MM.1S (cell line): ENCODE measurements around the gene ZNF628.

Experiments
- DNase-seq: peaks from one replicate; pipeline ENCODE4 v3.0.0-alpha.2; 2015
- H2AFZ ChIP-seq: fragments of 300-600 bp; sonication (generic); 2 replicates; pipeline ENCODE4 v1.6.0; 2016; ENCODE audit warnings: antibody characterized with exemption, low read length
- H3F3A ChIP-seq: fragments of 300-600 bp; sonication (generic); 2 replicates; pipeline ENCODE4 v1.6.1; 2016; ENCODE audit warnings: mild to moderate bottlenecking, antibody characterized with exemption, low read length, moderate library complexity, mixed read lengths; ENCODE audit not compliant: insufficient read depth
- H3K27ac ChIP-seq: fragments of 300-600 bp; sonication (generic); 2 replicates; pipeline ENCODE4 v1.5.1; 2016; ENCODE audit warnings: mild to moderate bottlenecking, low read length
- H3K27me3 ChIP-seq: fragments of 300-600 bp; sonication (generic); replicated peaks from 2 replicates; pipeline ENCODE4 v1.6.0; 2016; ENCODE audit warnings: low read length; ENCODE audit not compliant: insufficient read depth
- H3K36me3 ChIP-seq: fragments of 300-600 bp; sonication (generic); replicated peaks from 2 replicates; pipeline ENCODE4 v1.6.1; 2016; ENCODE audit warnings: mild to moderate bottlenecking, low read length, mixed read lengths; ENCODE audit not compliant: insufficient read depth
- H3K4me1 ChIP-seq: fragments of 300-600 bp; sonication (generic); 2 replicates; pipeline ENCODE4 v1.6.1; 2016; ENCODE audit warnings: low read length, mixed read lengths
- H3K4me2 ChIP-seq: fragments of 300-600 bp; sonication (generic); 2 replicates; pipeline ENCODE4 v1.6.0; 2016; ENCODE audit warnings: low read depth, low read length
- H3K4me3 ChIP-seq: fragments of 300-600 bp; sonication (generic); 2 replicates; pipeline ENCODE4 v1.5.1; 2016; ENCODE audit warnings: low read length, mixed read lengths
- H3K79me2 ChIP-seq: fragments of 300-600 bp; sonication (generic); 2 replicates; pipeline ENCODE4 v1.6.1; 2016; ENCODE audit warnings: mixed run types, low read length, mixed read lengths
- H3K9ac ChIP-seq: fragments of 300-600 bp; sonication (generic); 2 replicates; pipeline ENCODE4 v1.6.1; 2016; ENCODE audit warnings: low read length, mixed read lengths
- H3K9me2 ChIP-seq: fragments of 300-600 bp; sonication (generic); replicated peaks from 2 replicates; pipeline ENCODE4 v1.6.1; 2016; ENCODE audit warnings: mild to moderate bottlenecking, low read length, mixed read lengths; ENCODE audit not compliant: insufficient read depth
- H3K9me3 ChIP-seq: fragments of 300-600 bp; sonication (generic); replicated peaks from 2 replicates; pipeline ENCODE4 v1.6.1; 2016; ENCODE audit warnings: mild to moderate bottlenecking, low read length, mixed read lengths; ENCODE audit not compliant: insufficient read depth
- H4K20me1 ChIP-seq: fragments of 300-600 bp; sonication (generic); 2 replicates; pipeline ENCODE4 v1.6.1; 2016; ENCODE audit warnings: mild to moderate bottlenecking, low read length, moderate library complexity, mixed read lengths; ENCODE audit not compliant: insufficient read depth
- EZH2 ChIP-seq: fragments of 300-600 bp; sonication (generic); optimal IDR thresholded peaks from 2 replicates; pipeline ENCODE3; 2017; ENCODE audit warnings: low read depth, mild to moderate bottlenecking, antibody characterized with exemption, low read length, mixed read lengths
- EZH2phosphoT487 ChIP-seq: fragments of 300-600 bp; sonication (generic); IDR thresholded peaks from 2 replicates; pipeline ENCODE4 v1.6.1; 2018; ENCODE audit warnings: antibody characterized with exemption, low read length
- TF ChIP-seq, protein P1 (sequence below): fragments of 300-600 bp; sonication (generic); IDR thresholded peaks from 2 replicates; pipeline ENCODE4 v1.5.1; 2016; ENCODE audit warnings: antibody characterized with exemption, low read length, mixed read lengths

The ZNF628 gene

DNA sequence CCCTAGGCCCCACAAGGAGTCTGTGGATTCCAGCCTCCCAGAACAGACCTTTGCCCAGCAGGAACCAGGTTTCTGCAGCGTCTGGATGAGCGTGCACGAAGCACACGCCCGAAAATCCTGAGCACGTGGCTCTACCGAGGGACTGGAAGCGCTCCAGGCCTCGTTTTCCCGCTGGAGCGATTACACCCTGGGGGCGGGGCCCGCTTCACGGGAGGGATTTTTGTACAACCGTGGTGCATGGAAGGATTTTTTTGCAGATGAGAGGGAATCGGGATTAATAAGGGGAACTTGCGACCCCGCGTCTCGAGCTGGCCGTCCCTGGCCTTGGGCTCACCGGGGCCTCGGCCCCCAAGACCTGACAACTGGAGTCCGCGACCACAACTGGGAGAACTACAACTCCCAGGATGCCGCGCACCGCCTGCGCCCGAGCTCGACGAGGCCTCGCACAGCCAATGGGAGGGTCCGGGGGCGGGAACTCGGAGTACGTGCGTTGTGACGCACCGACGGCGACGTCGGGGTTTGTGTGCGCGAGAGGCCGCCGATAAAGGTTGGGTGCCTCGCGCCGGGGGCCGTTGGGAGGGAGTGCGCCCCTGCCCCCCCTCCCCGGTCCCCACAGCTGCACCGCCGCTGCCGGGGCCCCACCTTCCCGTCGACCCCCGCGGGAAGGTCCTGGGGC is at the start of gene ZNF628:
Gene ZNF628, plus strand, starts transcription at position 518 of the 676 bp plus-strand sequence. CDS start 3,294 bp downstream, outside the sequence.
- peak within 1 kb of the TSS; percentile 61 for H3K9ac ChIP-seq
- H3K4me1 ChIP-seq: peaks cover 5% of the 10 kb centered on the region; the same call in 1 of the 2 replicates
- no peaks in the 10 kb centered on the region for H3K9me2 ChIP-seq
- no peaks in the 10 kb centered on the region for H3K36me3 ChIP-seq
- peak within 1 kb of the TSS; percentile 52; the same call in 1 of the 2 replicates for H3K27ac ChIP-seq
- H3K4me3 ChIP-seq: peak within 1 kb of the TSS; percentile 76
- no peaks in the 10 kb centered on the region for H3K27me3 ChIP-seq
- H3K79me2 ChIP-seq: peaks cover 17% of the 10 kb centered on the region
- H4K20me1 ChIP-seq: no peaks in the 10 kb centered on the region
- no peaks in the 10 kb centered on the region for H3F3A ChIP-seq
- H2AFZ ChIP-seq: peak within 1 kb of the TSS; percentile 100
- DNase-seq: peak; percentile 99
- H3K4me2 ChIP-seq: peak within 1 kb of the TSS; percentile 99
- TF ChIP-seq, protein P1, sequence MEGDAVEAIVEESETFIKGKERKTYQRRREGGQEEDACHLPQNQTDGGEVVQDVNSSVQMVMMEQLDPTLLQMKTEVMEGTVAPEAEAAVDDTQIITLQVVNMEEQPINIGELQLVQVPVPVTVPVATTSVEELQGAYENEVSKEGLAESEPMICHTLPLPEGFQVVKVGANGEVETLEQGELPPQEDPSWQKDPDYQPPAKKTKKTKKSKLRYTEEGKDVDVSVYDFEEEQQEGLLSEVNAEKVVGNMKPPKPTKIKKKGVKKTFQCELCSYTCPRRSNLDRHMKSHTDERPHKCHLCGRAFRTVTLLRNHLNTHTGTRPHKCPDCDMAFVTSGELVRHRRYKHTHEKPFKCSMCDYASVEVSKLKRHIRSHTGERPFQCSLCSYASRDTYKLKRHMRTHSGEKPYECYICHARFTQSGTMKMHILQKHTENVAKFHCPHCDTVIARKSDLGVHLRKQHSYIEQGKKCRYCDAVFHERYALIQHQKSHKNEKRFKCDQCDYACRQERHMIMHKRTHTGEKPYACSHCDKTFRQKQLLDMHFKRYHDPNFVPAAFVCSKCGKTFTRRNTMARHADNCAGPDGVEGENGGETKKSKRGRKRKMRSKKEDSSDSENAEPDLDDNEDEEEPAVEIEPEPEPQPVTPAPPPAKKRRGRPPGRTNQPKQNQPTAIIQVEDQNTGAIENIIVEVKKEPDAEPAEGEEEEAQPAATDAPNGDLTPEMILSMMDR: no peak
- no peaks in the 10 kb centered on the region for H3K9me3 ChIP-seq

DNA sequence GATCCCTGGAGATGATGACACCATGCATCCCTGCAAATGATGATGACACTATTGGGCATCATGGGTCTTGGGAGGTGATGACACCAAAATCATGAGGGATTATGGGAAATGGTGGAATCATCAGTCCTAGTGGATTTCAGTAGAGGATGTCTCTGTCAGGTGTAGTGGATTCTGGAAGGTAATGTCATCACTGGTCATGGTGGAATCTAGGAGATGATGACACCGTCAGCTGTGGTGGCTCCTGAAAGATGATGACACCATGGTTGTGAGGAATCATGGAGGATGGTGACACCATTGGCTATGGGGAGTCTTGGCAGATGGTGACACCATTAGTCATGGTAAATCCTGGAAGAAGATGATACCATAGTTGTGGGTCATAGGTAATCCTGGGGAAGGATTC is 45.2 kb upstream of the ZNF628 start:
- H4K20me1 ChIP-seq: no peaks in the 10 kb centered on the region
- H3K9me2 ChIP-seq: no peaks in the 10 kb centered on the region
- H3K9ac ChIP-seq: no peak overlapping the region
- DNase-seq: no peak
- H3K27me3 ChIP-seq: peaks cover 46% of the 10 kb centered on the region
- H3K27ac ChIP-seq: no peak overlapping the region
- H3K79me2 ChIP-seq: no peaks in the 10 kb centered on the region
- H3K4me1 ChIP-seq: no peaks in the 10 kb centered on the region
- H3K4me2 ChIP-seq: no peak overlapping the region
- no peaks in the 10 kb centered on the region for H3K9me3 ChIP-seq
- no peaks in the 10 kb centered on the region for H3F3A ChIP-seq
- no peak overlapping the region for H3K4me3 ChIP-seq
- no peak overlapping the region for H2AFZ ChIP-seq
- H3K36me3 ChIP-seq: no peaks in the 10 kb centered on the region
- TF ChIP-seq EZH2 (no peak), EZH2phosphoT487 (no peak)
- TF ChIP-seq, protein P1: no peak

DNA sequence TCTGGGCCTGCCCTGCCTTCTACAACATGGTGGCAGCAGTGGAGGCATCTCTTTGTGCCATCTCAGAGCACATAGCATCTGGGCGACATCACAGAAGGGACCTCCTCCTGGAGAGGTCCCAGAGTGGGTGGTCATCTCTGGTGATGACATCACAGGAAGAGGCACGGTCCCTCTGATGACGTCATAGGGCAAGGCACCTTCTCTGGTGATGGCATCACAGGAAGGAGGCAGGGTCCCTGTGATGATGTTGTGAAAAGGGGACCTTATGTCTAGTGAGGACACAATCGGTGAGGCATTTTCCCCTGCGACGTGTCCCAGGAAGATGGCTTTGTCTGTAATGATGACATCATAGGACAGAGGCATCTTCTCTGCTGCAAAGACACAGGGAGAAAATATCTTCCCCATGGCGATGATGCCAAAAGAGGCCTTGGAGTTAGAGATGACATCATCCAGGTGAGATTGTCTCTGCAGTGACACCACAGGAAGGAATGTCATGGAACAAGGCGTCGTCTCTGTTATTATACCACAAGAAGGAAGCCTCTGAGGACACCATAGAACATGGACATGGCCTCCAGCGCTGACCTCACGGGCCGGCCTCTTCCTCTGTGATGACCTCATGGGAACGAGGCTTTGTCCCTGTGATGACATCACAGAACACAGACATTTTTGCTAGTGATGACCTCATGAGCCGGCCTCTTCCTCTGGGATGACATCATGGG is 44.0 kb upstream of the ZNF628 start:
- no peak overlapping the region for H3K9ac ChIP-seq
- no peaks in the 10 kb centered on the region for H3K9me3 ChIP-seq
- H3K79me2 ChIP-seq: no peaks in the 10 kb centered on the region
- no peaks in the 10 kb centered on the region for H3K36me3 ChIP-seq
- no peak for TF ChIP-seq EZH2phosphoT487
- TF ChIP-seq, protein P1: no peak
- no peak for TF ChIP-seq EZH2
- no peaks in the 10 kb centered on the region for H3F3A ChIP-seq
- H3K4me1 ChIP-seq: no peaks in the 10 kb centered on the region
- H3K9me2 ChIP-seq: no peaks in the 10 kb centered on the region
- H3K27me3 ChIP-seq: peaks cover 43% of the 10 kb centered on the region
- no peaks in the 10 kb centered on the region for H4K20me1 ChIP-seq
- H2AFZ ChIP-seq: no peak overlapping the region
- H3K4me3 ChIP-seq: no peak overlapping the region
- no peak for DNase-seq
- H3K27ac ChIP-seq: no peak overlapping the region
- no peak overlapping the region for H3K4me2 ChIP-seq
